SK-N-SH (cell line): ENCODE measurements around the gene CPED1. TPM values are rescaled to one million over a fixed set of nuclear protein-coding genes. Genes with fewer than 3 reads are reported as not detected.

Source experiments
- CTCF ChIA-PET: fragments of 300-600, 350-600 bp; formaldehyde crosslinking; extraction: SDS; loops from one replicate; lab custom pipeline; 2021; lab: Yijun Ruan, JAX
- POLR2A ChIA-PET: fragments of 350-600 bp; sonication (Branson Sonifier 250); formaldehyde crosslinking; extraction: SDS; loops from one replicate; lab custom pipeline; 2020; ENCODE audit warnings: antibody characterized with exemption, inconsistent platforms; lab: Yijun Ruan, JAX
- DNase-seq: peaks from one replicate; pipeline ENCODE4 v3.0.0; 2012
- H2AFZ ChIP-seq: fragments of 200-600 bp; sonication (generic); 2 replicates; pipeline ENCODE4 v1.8.1; 2016; ENCODE audit warnings: antibody characterized with exemption, mild to moderate bottlenecking, low read depth
- H3F3A ChIP-seq: fragments of 200-600 bp; sonication (generic); replicated peaks from 2 replicates; pipeline ENCODE3; 2016; ENCODE audit warnings: antibody characterized with exemption, mild to moderate bottlenecking; ENCODE audit not compliant: insufficient read depth
- H3K27ac ChIP-seq, 2 experiments: fragments of 200-500 bp in 1 of 2; fragments of 200-600 bp in 1 of 2; sonication (Bioruptor generic) in 1 of 2; sonication (generic), shearing (Covaris generic) in 1 of 2; 2 replicates each; pipeline versions ENCODE4 v1.5.1 to v1.6.1; 2014 to 2016; ENCODE audit warnings: low read depth in 2 of 2, inconsistent platforms in 1 of 2, low read length in 1 of 2, mild to moderate bottlenecking in 1 of 2, mixed read lengths in 1 of 2
- H3K27me3 ChIP-seq: fragments of 200-600 bp; sonication (generic), shearing (Covaris generic); 2 replicates; pipeline ENCODE4 v1.6.1; 2016; ENCODE audit warnings: mixed run types; ENCODE audit not compliant: insufficient read depth
- H3K36me3 ChIP-seq, 2 experiments: fragments of 200-500 bp in 1 of 2; fragments of 200-600 bp in 1 of 2; sonication (Bioruptor generic) in 1 of 2; sonication (generic) in 1 of 2; replicated peaks in 1 of 2; 2 replicates each; pipeline versions ENCODE3 to v1.5.1; 2014 to 2016; ENCODE audit warnings: low read length in 1 of 2, mild to moderate bottlenecking in 1 of 2; ENCODE audit not compliant: insufficient read depth in 2 of 2, control insufficient read depth in 1 of 2
- H3K4me1 ChIP-seq, 2 experiments: fragments of 200-500 bp in 1 of 2; fragments of 200-600 bp in 1 of 2; sonication (Bioruptor generic) in 1 of 2; sonication (generic), shearing (Covaris generic) in 1 of 2; 2 replicates each; pipeline versions ENCODE4 v1.5.1 to v1.6.1; 2014 to 2016; ENCODE audit warnings: low read depth in 1 of 2, low read length in 1 of 2, mixed run types in 1 of 2; ENCODE audit not compliant: insufficient read depth in 2 of 2, control insufficient read depth in 1 of 2
- H3K4me2 ChIP-seq: fragments of 200-600 bp; sonication (generic), shearing (Covaris generic); 2 replicates; pipeline ENCODE4 v1.6.1; 2017; ENCODE audit warnings: mixed run types
- H3K4me3 ChIP-seq, 2 experiments: fragments of 200-500 bp in 1 of 2; fragments of 200-600 bp in 1 of 2; sonication (Bioruptor generic) in 1 of 2; sonication (generic), shearing (Covaris generic) in 1 of 2; 2 replicates each; pipeline versions ENCODE4 v1.5.1 to v1.8.1; 2014 to 2016; ENCODE audit warnings: low read depth in 2 of 2, inconsistent platforms in 1 of 2, low read length in 1 of 2, mild to moderate bottlenecking in 1 of 2, mixed read lengths in 1 of 2, moderate library complexity in 1 of 2
- H3K79me2 ChIP-seq: fragments of 200-600 bp; sonication (generic); 2 replicates; pipeline ENCODE4 v1.8.1; 2017; ENCODE audit warnings: mild to moderate bottlenecking; ENCODE audit not compliant: insufficient read depth
- H3K9ac ChIP-seq: fragments of 200-600 bp; sonication (generic); 2 replicates; pipeline ENCODE4 v1.6.1; 2017; ENCODE audit warnings: mixed run types
- H3K9me2 ChIP-seq: fragments of 200-600 bp; sonication (generic); 2 replicates; pipeline ENCODE4 v1.6.1; 2017; ENCODE audit warnings: mixed run types
- H3K9me3 ChIP-seq: fragments of 200-600 bp; sonication (generic); 2 replicates; pipeline ENCODE4 v1.6.1; 2017; ENCODE audit warnings: mixed run types, mild to moderate bottlenecking, moderate library complexity
- H4K20me1 ChIP-seq: fragments of 200-600 bp; sonication (generic); 2 replicates; pipeline ENCODE4 v1.6.1; 2017; ENCODE audit warnings: mild to moderate bottlenecking, mixed run types; ENCODE audit not compliant: insufficient read depth
- CHD2 ChIP-seq: fragments of 150-350 bp; IDR thresholded peaks from 2 replicates; pipeline ENCODE4 v1.6.1; 2018; ENCODE audit warnings: low read length; ENCODE audit not compliant: partially characterized antibody
- EP300 ChIP-seq, 2 experiments: IDR thresholded peaks; 2 replicates each; pipeline versions ENCODE4 v1.4.0 to v1.6.1; 2012; ENCODE audit warnings: borderline replicate concordance in 1 of 2, low read depth in 1 of 2, low read length in 1 of 2
- FOXJ3 ChIP-seq: sonication (generic); formaldehyde crosslinking; IDR thresholded peaks from 2 replicates; pipeline ENCODE4 v1.5.1; 2020; ENCODE audit warnings: mild to moderate bottlenecking, missing genetic modification reagents
- FOXM1 ChIP-seq: IDR thresholded peaks from 2 replicates; pipeline ENCODE4 v1.4.0; 2012; ENCODE audit warnings: low read depth, mild to moderate bottlenecking
- GABPA ChIP-seq: IDR thresholded peaks from 2 replicates; pipeline ENCODE4 v1.4.0; 2012; ENCODE audit warnings: low read depth, mild to moderate bottlenecking
- GATA2 ChIP-seq: sonication (generic); formaldehyde crosslinking; IDR thresholded peaks from 2 replicates; pipeline ENCODE4 v1.5.0; 2020; ENCODE audit warnings: mild to moderate bottlenecking, missing genetic modification reagents
- JUND ChIP-seq: IDR thresholded peaks from 2 replicates; pipeline ENCODE4 v1.4.0; 2012
- POLR2AphosphoS5 ChIP-seq: IDR thresholded peaks from 2 replicates; pipeline ENCODE4 v1.6.1; 2012; ENCODE audit warnings: low read depth, low read length
- RAD21 ChIP-seq: IDR thresholded peaks from 2 replicates; pipeline ENCODE4 v1.6.1; 2012; ENCODE audit warnings: mild to moderate bottlenecking, low read length
- RFX5 ChIP-seq: IDR thresholded peaks from 2 replicates; pipeline ENCODE4 v1.6.1; 2012; ENCODE audit warnings: mild to moderate bottlenecking, improper control_type of control experiment, low read length
- TAF1 ChIP-seq: IDR thresholded peaks from 2 replicates; pipeline ENCODE4 v1.6.1; 2012; ENCODE audit warnings: low read depth, mild to moderate bottlenecking, low read length, moderate library complexity, borderline replicate concordance
- WGBS: methylation state at CpG from one replicate; pipeline ENCODE4 v1.1.6; 2017; ENCODE audit warnings: low lambda C conversion rate; 5-methylcytosine and 5-hydroxymethylcytosine counted together
- polyA plus RNA-seq, 3 experiments: library from polyadenylated mRNA; depleted of rRNA; stranded (reverse); fragments of >200 nt; gene quantifications; 2 replicates each; pipeline ENCODE4 v1.2.3, GENCODE V29; 2012
- TF ChIP-seq, protein P1 (sequence below): fragments of 150-350 bp; IDR thresholded peaks from 2 replicates; pipeline ENCODE4 v1.6.1; 2016; ENCODE audit warnings: mild to moderate bottlenecking, low read depth, low read length
- TF ChIP-seq, protein P2 (sequence below): IDR thresholded peaks from 2 replicates; pipeline ENCODE4 v1.6.1; 2012; ENCODE audit warnings: mild to moderate bottlenecking, low read depth, low read length, moderate library complexity
- TF ChIP-seq, protein P3 (sequence below): IDR thresholded peaks from 2 replicates; pipeline ENCODE4 v1.4.0; 2012; ENCODE audit warnings: low read depth
- TF ChIP-seq, protein P4 (sequence below): IDR thresholded peaks from 2 replicates; pipeline ENCODE4; 2012
- TF ChIP-seq, protein P5 (sequence below): IDR thresholded peaks from 2 replicates; pipeline ENCODE4 v1.4.0; 2012; ENCODE audit warnings: low read depth, borderline replicate concordance

CPED1 gene
- polyA plus RNA-seq, 1 of the 3 experiments (the other 2 are of a cell fraction), result 4.4 TPM

DNA sequence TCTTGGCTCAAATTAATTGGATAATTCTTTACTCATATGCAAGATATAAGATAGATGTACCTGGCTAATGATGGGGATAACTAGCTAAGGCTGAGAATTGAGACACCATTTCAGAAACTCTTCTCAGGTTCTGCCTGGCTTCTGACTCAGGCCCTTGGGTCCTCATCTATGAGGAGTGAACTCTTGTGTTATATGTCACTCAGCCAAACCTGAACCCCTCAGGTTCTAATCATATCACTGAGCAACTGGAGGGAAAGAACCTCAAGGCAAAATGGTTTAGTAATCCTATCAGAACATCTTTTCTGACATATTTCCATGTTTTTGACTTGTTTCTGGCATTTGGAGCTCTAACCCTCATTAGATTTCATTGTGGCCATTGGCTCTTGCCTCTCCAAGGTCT lies 100.4 kb downstream of the CPED1 start:
- no peaks in the 10 kb centered on the region for H3K27me3 ChIP-seq
- no peak overlapping the region for H3K4me3 ChIP-seq
- no peaks in the 10 kb centered on the region for H3K79me2 ChIP-seq
- DNase-seq, result no peak
- peaks cover 4 to 31% of the 10 kb centered on the region in 2 experiments; a peak in 3 of 4 replicates for H3K4me1 ChIP-seq
- peaks cover 19% of the 10 kb centered on the region for H3F3A ChIP-seq
- CTCF ChIA-PET, result interaction anchor here (1.6 to 1.9 kb wide), 2 partner anchors 19 to 102 kb away, joined by 6 to 7 read pairs; no protein-coding TSS in a partner anchor
- no peak overlapping the region for H3K4me2 ChIP-seq
- POLR2A ChIA-PET, result no interaction called here
- H3K27ac ChIP-seq, result no peak overlapping the region
- no peak for TF ChIP-seq RAD21
- TF ChIP-seq, protein P1, sequence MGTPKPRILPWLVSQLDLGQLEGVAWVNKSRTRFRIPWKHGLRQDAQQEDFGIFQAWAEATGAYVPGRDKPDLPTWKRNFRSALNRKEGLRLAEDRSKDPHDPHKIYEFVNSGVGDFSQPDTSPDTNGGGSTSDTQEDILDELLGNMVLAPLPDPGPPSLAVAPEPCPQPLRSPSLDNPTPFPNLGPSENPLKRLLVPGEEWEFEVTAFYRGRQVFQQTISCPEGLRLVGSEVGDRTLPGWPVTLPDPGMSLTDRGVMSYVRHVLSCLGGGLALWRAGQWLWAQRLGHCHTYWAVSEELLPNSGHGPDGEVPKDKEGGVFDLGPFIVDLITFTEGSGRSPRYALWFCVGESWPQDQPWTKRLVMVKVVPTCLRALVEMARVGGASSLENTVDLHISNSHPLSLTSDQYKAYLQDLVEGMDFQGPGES, result no peak
- TF ChIP-seq, protein P2, sequence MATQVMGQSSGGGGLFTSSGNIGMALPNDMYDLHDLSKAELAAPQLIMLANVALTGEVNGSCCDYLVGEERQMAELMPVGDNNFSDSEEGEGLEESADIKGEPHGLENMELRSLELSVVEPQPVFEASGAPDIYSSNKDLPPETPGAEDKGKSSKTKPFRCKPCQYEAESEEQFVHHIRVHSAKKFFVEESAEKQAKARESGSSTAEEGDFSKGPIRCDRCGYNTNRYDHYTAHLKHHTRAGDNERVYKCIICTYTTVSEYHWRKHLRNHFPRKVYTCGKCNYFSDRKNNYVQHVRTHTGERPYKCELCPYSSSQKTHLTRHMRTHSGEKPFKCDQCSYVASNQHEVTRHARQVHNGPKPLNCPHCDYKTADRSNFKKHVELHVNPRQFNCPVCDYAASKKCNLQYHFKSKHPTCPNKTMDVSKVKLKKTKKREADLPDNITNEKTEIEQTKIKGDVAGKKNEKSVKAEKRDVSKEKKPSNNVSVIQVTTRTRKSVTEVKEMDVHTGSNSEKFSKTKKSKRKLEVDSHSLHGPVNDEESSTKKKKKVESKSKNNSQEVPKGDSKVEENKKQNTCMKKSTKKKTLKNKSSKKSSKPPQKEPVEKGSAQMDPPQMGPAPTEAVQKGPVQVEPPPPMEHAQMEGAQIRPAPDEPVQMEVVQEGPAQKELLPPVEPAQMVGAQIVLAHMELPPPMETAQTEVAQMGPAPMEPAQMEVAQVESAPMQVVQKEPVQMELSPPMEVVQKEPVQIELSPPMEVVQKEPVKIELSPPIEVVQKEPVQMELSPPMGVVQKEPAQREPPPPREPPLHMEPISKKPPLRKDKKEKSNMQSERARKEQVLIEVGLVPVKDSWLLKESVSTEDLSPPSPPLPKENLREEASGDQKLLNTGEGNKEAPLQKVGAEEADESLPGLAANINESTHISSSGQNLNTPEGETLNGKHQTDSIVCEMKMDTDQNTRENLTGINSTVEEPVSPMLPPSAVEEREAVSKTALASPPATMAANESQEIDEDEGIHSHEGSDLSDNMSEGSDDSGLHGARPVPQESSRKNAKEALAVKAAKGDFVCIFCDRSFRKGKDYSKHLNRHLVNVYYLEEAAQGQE, result no peak
- no peak for TF ChIP-seq GATA2 (CRISPR knock-in tag)
- TF ChIP-seq, protein P3, sequence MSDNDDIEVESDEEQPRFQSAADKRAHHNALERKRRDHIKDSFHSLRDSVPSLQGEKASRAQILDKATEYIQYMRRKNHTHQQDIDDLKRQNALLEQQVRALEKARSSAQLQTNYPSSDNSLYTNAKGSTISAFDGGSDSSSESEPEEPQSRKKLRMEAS, result no peak
- TF ChIP-seq CHD2, result no peak
- no peak for TF ChIP-seq TAF1
- no peak for TF ChIP-seq JUND
- no peaks in the 10 kb centered on the region for H3K36me3 ChIP-seq
- no peak overlapping the region for H3K9ac ChIP-seq
- no peaks in the 10 kb centered on the region for H3K9me2 ChIP-seq
- H3K9me3 ChIP-seq, result no peaks in the 10 kb centered on the region
- no peak overlapping the region for H2AFZ ChIP-seq
- no peaks in the 10 kb centered on the region for H4K20me1 ChIP-seq

DNA sequence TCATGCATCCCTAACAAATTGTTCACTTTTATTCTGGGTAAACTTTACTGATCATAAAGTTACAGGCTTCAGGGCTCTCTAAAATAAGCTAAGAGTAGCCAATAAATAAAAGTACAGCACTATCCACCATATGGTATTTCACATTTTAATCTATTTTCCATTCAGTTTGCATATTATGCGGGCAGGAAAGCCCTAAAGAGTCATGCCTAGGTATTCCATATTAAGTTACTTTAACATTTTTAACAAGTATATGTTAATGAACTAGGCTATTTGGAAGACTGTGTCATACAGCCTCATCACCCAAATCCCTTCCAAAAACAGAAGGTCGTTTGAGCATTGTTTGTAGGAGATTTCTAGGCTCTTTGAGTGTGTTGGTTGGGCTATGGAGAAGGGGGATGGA lies 106.3 kb downstream of the CPED1 start:
- H4K20me1 ChIP-seq, result no peaks in the 10 kb centered on the region
- no peaks in the 10 kb centered on the region for H3K79me2 ChIP-seq
- no peaks in the 10 kb centered on the region for H3K36me3 ChIP-seq
- DNase-seq, result no peak
- CTCF ChIA-PET, result interaction anchor here (1.0 to 4.6 kb wide), 4 partner anchors 13 to 303 kb away, joined by 3 to 32 read pairs (median 10); partner anchors contain the start of gene CPED1
- no peak overlapping the region for H2AFZ ChIP-seq
- H3K27ac ChIP-seq, result no peak overlapping the region
- no peak overlapping the region for H3K9ac ChIP-seq
- H3K9me2 ChIP-seq, result no peaks in the 10 kb centered on the region
- H3K27me3 ChIP-seq, result no peaks in the 10 kb centered on the region
- H3K4me3 ChIP-seq, result no peak overlapping the region
- H3F3A ChIP-seq, result no peaks in the 10 kb centered on the region
- WGBS, result 61% methylated on average over 2 of the region's 2 CpGs
- TF ChIP-seq EP300 (IDR thresholded peaks at IDR 0.05; ENCODE audit: borderline replicate concordance in 1 of 2, low read depth in 1 of 2, low read length in 1 of 2), result no peak
- TF ChIP-seq FOXJ3 (CRISPR knock-in tag), result no peak
- no peak for TF ChIP-seq RFX5
- TF ChIP-seq, protein P3, result no peak
- TF ChIP-seq, protein P4, sequence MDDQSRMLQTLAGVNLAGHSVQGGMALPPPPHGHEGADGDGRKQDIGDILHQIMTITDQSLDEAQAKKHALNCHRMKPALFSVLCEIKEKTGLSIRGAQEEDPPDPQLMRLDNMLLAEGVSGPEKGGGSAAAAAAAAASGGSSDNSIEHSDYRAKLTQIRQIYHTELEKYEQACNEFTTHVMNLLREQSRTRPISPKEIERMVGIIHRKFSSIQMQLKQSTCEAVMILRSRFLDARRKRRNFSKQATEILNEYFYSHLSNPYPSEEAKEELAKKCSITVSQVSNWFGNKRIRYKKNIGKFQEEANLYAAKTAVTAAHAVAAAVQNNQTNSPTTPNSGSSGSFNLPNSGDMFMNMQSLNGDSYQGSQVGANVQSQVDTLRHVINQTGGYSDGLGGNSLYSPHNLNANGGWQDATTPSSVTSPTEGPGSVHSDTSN, result no peak
- no peak for TF ChIP-seq POLR2AphosphoS5
- no peak for TF ChIP-seq FOXM1
- no peak for TF ChIP-seq GABPA
- TF ChIP-seq, protein P5, sequence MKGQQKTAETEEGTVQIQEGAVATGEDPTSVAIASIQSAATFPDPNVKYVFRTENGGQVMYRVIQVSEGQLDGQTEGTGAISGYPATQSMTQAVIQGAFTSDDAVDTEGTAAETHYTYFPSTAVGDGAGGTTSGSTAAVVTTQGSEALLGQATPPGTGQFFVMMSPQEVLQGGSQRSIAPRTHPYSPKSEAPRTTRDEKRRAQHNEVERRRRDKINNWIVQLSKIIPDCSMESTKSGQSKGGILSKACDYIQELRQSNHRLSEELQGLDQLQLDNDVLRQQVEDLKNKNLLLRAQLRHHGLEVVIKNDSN, result no peak
- peaks cover 0 to 3% of the 10 kb centered on the region in 2 experiments; a peak in 2 of 4 replicates for H3K4me1 ChIP-seq
- no peak overlapping the region for H3K4me2 ChIP-seq
- POLR2A ChIA-PET, result no interaction called here
- H3K9me3 ChIP-seq, result no peaks in the 10 kb centered on the region
